Chondrocyte (in vitro differentiated cells): ENCODE results near the gene C12orf57. TPM values are rescaled to one million over a fixed set of nuclear protein-coding genes. Genes with fewer than 3 reads are reported as not detected.

Source experiments
- DNase-seq: peaks from one replicate; pipeline ENCODE4 v3.0.0; 2021; ENCODE audit warnings: mixed read lengths, low spot score
- H3K27ac Mint-ChIP-seq: one replicate; pipeline ENCODE4 v1.8.0; 2021; ENCODE audit warnings: mild to moderate bottlenecking, moderate library complexity, mixed read lengths; ENCODE audit not compliant: unreplicated experiment
- H3K27me3 Mint-ChIP-seq: 2 replicates; pipeline ENCODE4 v1.8.0; 2021; ENCODE audit warnings: low read depth, mixed read lengths
- H3K36me3 Mint-ChIP-seq: 2 replicates; pipeline ENCODE4 v1.8.0; 2021; ENCODE audit warnings: low read depth, mixed read lengths
- H3K4me1 Mint-ChIP-seq: 2 replicates; pipeline ENCODE4 v1.8.0; 2021; ENCODE audit warnings: low read depth, mild to moderate bottlenecking, mixed read lengths
- H3K4me3 Mint-ChIP-seq: one replicate; pipeline ENCODE4 v1.8.0; 2021; ENCODE audit warnings: mild to moderate bottlenecking, moderate library complexity, mixed read lengths; ENCODE audit not compliant: unreplicated experiment
- H3K9me3 Mint-ChIP-seq: 2 replicates; pipeline ENCODE4 v1.8.0; 2021; ENCODE audit warnings: low read depth, mixed read lengths
- total RNA-seq: library from RNA; stranded (reverse); gene quantifications from 3 replicates; pipeline ENCODE4 v1.2.1, GENCODE V29; 2021
- TF ChIP-seq, protein P1 (sequence below): fragments of 200-600 bp; sonication (generic); IDR thresholded peaks from 2 replicates; pipeline ENCODE4 v1.5.0; 2021; ENCODE audit warnings: antibody characterized with exemption, mild to moderate bottlenecking, moderate library complexity

C12orf57 gene
- total RNA-seq, 1 donor from 2014 or later: 233 TPM

DNA sequence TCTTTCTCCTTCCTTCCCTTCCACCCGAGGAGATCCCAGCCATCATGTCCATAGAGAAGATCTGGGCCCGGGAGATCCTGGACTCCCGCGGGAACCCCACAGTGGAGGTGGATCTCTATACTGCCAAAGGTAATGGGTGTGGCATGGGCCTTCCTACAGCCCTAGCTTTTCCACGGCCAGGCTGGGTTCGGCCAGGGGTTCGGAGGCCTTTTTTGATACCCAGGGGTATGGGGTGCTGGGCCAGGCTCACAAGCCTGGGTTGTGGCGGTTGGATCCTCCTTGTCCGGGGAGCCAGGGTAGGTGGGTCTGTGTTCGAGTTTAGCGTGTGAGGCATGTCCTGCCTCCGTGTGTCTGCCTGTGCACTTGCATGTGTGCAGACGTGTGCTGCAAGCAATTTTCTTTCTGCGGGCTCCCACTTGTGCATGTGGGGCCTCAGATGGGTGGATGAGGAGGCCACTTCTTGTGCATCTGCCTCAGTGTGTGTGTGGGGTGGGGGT lies 28.0 kb upstream of the C12orf57 start:
- Mint-ChIP-seq H3K36me3 (peaks cover 9% of the 10 kb centered on the region), H3K27me3 (no peaks in the 10 kb centered on the region), H3K9me3 (no peaks in the 10 kb centered on the region), H3K27ac (no peak overlapping the region), H3K4me3 (peak overlapping the region; percentile 84), H3K4me1 (peaks cover 31% of the 10 kb centered on the region)
- TF ChIP-seq, protein P1, sequence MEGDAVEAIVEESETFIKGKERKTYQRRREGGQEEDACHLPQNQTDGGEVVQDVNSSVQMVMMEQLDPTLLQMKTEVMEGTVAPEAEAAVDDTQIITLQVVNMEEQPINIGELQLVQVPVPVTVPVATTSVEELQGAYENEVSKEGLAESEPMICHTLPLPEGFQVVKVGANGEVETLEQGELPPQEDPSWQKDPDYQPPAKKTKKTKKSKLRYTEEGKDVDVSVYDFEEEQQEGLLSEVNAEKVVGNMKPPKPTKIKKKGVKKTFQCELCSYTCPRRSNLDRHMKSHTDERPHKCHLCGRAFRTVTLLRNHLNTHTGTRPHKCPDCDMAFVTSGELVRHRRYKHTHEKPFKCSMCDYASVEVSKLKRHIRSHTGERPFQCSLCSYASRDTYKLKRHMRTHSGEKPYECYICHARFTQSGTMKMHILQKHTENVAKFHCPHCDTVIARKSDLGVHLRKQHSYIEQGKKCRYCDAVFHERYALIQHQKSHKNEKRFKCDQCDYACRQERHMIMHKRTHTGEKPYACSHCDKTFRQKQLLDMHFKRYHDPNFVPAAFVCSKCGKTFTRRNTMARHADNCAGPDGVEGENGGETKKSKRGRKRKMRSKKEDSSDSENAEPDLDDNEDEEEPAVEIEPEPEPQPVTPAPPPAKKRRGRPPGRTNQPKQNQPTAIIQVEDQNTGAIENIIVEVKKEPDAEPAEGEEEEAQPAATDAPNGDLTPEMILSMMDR: no peak
- peak; percentile 72 for DNase-seq

- TF ChIP-seq, protein P1: no peak
- Mint-ChIP-seq H3K9me3 (no peaks in the 10 kb centered on the region), H3K4me3 (peak overlapping the region; percentile 45), H3K4me1 (peaks cover 31% of the 10 kb centered on the region), H3K36me3 (peaks cover 9% of the 10 kb centered on the region), H3K27me3 (no peaks in the 10 kb centered on the region), H3K27ac (no peak overlapping the region)
- peak; percentile 73 for DNase-seq
Measured at GRCh38 chr12:6916426-6917200, 27.2 kb upstream of the C12orf57 start.

DNA sequence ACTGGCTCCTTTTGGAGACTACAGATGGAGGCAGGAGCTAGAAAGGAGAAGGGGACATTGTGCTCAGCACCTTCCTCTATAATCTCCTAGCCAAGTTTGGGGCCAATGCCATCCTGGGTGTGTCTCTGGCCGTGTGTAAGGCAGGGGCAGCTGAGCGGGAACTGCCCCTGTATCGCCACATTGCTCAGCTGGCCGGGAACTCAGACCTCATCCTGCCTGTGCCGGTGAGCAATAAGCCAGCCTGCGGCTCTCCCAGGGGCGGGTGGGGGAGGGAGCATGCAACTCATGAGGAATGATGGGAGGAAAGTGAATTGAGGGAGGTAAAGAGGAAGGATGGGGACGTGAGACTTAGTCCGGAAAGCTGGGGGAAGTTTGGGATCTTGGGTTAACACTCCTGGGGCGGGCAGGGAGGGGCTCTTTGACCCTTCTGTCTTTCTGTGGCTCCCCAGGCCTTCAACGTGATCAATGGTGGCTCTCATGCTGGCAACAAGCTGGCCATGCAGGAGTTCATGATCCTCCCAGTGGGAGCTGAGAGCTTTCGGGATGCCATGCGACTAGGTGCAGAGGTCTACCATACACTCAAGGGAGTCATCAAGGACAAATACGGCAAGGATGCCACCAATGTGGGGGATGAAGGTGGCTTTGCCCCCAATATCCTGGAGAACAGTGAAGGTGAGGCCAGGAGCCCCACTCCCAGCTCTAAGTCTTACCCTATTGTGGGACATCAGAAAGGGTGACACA lies 26.2 kb upstream of the C12orf57 start:
- Mint-ChIP-seq H3K4me3 (no peak overlapping the region), H3K27me3 (no peaks in the 10 kb centered on the region), H3K4me1 (peaks cover 31% of the 10 kb centered on the region), H3K9me3 (no peaks in the 10 kb centered on the region), H3K27ac (no peak overlapping the region), H3K36me3 (peaks cover 9% of the 10 kb centered on the region)
- peak; percentile 42 for DNase-seq
- TF ChIP-seq, protein P1: no peak

GRCh38 chr12:6919588-6919987 lies 24.2 kb upstream of the C12orf57 start:
- Mint-ChIP-seq H3K4me1 (peaks cover 28% of the 10 kb centered on the region), H3K9me3 (no peaks in the 10 kb centered on the region), H3K27me3 (no peaks in the 10 kb centered on the region), H3K27ac (no peak overlapping the region), H3K4me3 (no peak overlapping the region), H3K36me3 (peaks cover 9% of the 10 kb centered on the region)
- TF ChIP-seq, protein P1: peak; percentile 13
- DNase-seq: peak; percentile 66

DNA sequence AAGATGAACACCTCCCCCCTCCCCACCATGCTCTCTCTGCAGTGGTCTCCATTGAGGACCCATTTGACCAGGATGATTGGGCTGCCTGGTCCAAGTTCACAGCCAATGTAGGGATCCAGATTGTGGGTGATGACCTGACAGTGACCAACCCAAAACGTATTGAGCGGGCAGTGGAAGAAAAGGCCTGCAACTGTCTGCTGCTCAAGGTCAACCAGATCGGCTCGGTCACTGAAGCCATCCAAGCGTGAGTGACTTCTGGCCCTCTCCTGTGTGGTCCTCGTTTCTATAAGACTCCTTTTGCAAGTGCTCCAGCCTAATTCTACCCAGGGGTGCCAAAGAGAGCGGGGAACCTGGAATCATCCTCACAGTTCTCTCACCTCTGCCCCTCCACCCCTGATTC lies 22.3 kb upstream of the C12orf57 start:
- no peaks in the 10 kb centered on the region for H3K27me3 Mint-ChIP-seq
- DNase-seq: peak; percentile 51
- H3K9me3 Mint-ChIP-seq: no peaks in the 10 kb centered on the region
- peaks cover 32% of the 10 kb centered on the region for H3K4me1 Mint-ChIP-seq
- H3K36me3 Mint-ChIP-seq: peaks cover 8% of the 10 kb centered on the region
- H3K4me3 Mint-ChIP-seq: no peak overlapping the region
- TF ChIP-seq, protein P1: no peak
- no peak overlapping the region for H3K27ac Mint-ChIP-seq
